Subcutaneous abdominal adipose tissue (tissue), 5 donors: ENCODE measurements around the gene MRPS7.
"Not testable (repeated sequence)": the region's sequence is repeated elsewhere in the genome, so short reads cannot be mapped to it uniquely, and the experiment has no call there.

Experiments
- H3K27ac ChIP-seq: one replicate; pipeline ENCODE4 v1.7.0; 2013; ENCODE audit warnings: low read depth, mild to moderate bottlenecking, inconsistent platforms, low read length, moderate library complexity
- H3K27me3 ChIP-seq, 5 donors: one replicate each; pipeline ENCODE4 v1.7.0; 2013; ENCODE audit warnings: low read length in 5 of 5, inconsistent platforms in 1 of 5; ENCODE audit not compliant: control insufficient read depth in 5 of 5, insufficient read depth in 4 of 5
- H3K36me3 ChIP-seq, 5 donors: one replicate each; pipeline ENCODE4 v1.7.0; 2013; ENCODE audit warnings: low read length in 5 of 5; ENCODE audit not compliant: control insufficient read depth in 5 of 5, insufficient read depth in 5 of 5
- H3K4me1 ChIP-seq, 5 donors: one replicate each; pipeline ENCODE4 v1.7.0; 2013; ENCODE audit warnings: low read length in 5 of 5, mild to moderate bottlenecking in 3 of 5, moderate library complexity in 1 of 5; ENCODE audit not compliant: control insufficient read depth in 5 of 5, insufficient read depth in 5 of 5
- H3K4me3 ChIP-seq, 5 donors: one replicate each; pipeline ENCODE4 v1.7.0; 2013; ENCODE audit warnings: low read length in 5 of 5, low read depth in 1 of 5
- H3K9ac ChIP-seq, 5 donors: one replicate each; pipeline ENCODE4 v1.7.0; 2013; ENCODE audit warnings: low read length in 5 of 5, mild to moderate bottlenecking in 4 of 5, moderate library complexity in 3 of 5
- H3K9me3 ChIP-seq, 5 donors: one replicate each; pipeline ENCODE4 v1.7.0; 2013; ENCODE audit warnings: low read length in 5 of 5; ENCODE audit not compliant: control insufficient read depth in 5 of 5
- donor health status: healthy.
- donor health status: healthy.
- donor health status: healthy.
- donor health status: healthy.
- donor health status: healthy.

Gene MRPS7

GRCh38 chr17:75287221-75287620 is 25.5 kb downstream of the MRPS7 start:
- H3K4me1 ChIP-seq: peaks cover 0 to 16% (median 16%) of the 10 kb centered on the region in 5 donors
- peaks cover 0 to 26% (median 12%) of the 10 kb centered on the region in 5 donors for H3K36me3 ChIP-seq
- no peak overlapping the region for H3K9ac ChIP-seq
- H3K27ac ChIP-seq: no peak overlapping the region
- no peak overlapping the region for H3K4me3 ChIP-seq
- no peaks in the 10 kb centered on the region for H3K9me3 ChIP-seq
- no peaks in the 10 kb centered on the region for H3K27me3 ChIP-seq

GRCh38 chr17:75288359-75288758 is 26.7 kb downstream of the MRPS7 start:
- H3K36me3 ChIP-seq: peaks cover 0 to 23% (median 12%) of the 10 kb centered on the region in 5 donors
- no peaks in the 10 kb centered on the region for H3K9me3 ChIP-seq
- H3K27me3 ChIP-seq: no peaks in the 10 kb centered on the region
- H3K4me1 ChIP-seq: peaks cover 0 to 16% (median 16%) of the 10 kb centered on the region in 5 donors
- H3K4me3 ChIP-seq: peak overlapping the region; percentile 67 to 95 (median 93)
- no peak overlapping the region for H3K27ac ChIP-seq
- peak overlapping the region in 1 of 5 donors; percentile 4 for H3K9ac ChIP-seq

GRCh38 chr17:75288770-75289114 is 27.1 kb downstream of the MRPS7 start:
- Histone ChIP-seq H3K27me3 (no peaks in the 10 kb centered on the region), H3K27ac (peak overlapping the region; percentile 96), H3K4me1 (peaks cover 0 to 16% (median 16%) of the 10 kb centered on the region in 5 donors), H3K4me3 (peak overlapping the region; percentile 67 to 95 (median 93)), H3K9me3 (no peaks in the 10 kb centered on the region), H3K36me3 (peaks cover 0 to 19% (median 12%) of the 10 kb centered on the region in 5 donors), H3K9ac (peak overlapping the region; percentile 52 to 92 (median 87))

DNA sequence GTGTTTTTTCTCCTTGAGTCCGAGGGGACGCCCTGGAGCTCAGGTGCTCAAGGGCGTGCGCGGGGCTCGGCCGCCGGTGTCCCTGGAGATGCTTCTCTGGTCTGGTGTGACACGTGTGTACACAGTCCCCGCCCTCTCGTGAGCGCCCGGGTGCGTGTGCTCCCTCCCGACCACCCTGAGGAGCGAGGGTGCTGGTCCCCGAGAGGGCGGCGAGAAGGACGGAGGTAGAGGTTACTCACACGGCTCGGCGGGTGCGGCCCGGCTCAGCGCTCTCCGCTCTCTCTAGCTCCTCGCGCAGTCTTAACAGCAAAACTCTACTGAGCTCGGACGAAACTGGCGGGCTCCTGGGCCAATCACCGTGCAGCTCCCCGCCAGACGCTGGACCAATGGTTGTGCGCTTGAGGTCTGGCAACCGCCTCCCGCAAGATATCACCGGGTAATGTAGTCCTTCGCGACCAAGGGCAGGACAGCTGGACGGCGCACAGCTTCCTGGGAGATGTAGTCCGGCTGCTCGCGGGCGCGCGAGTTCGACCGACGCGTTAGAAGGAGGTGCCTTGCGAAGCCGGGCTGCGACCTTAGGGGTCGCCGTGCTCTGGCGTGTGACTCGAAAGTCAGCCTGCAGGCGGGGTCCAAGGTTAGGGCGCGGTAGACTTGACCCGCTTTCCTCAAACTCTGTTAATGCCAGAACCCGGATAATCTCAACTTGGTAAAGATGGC is 27.6 kb downstream of the MRPS7 start, which contains the start of gene SLC25A19:
Gene SLC25A19, minus strand, starts transcription at position 319 of the 717 bp plus-strand sequence. CDS start 2,669 bp downstream, outside the sequence.
- peaks cover 0 to 16% (median 16%) of the 10 kb centered on the region in 5 donors for H3K4me1 ChIP-seq
- H3K36me3 ChIP-seq: peaks cover 0 to 19% (median 12%) of the 10 kb centered on the region in 5 donors
- H3K9ac ChIP-seq: peak within 1 kb of the TSS; percentile 75 to 94 (median 90)
- peak within 1 kb of the TSS; percentile 96 for H3K27ac ChIP-seq
- no peaks in the 10 kb centered on the region for H3K27me3 ChIP-seq
- H3K9me3 ChIP-seq: no peaks in the 10 kb centered on the region
- peak within 1 kb of the TSS; percentile 67 to 95 (median 93) for H3K4me3 ChIP-seq

GRCh38 chr17:75289832-75290337 is 28.2 kb downstream of the MRPS7 start:
- peaks cover 0 to 16% (median 16%) of the 10 kb centered on the region in 5 donors for H3K4me1 ChIP-seq
- peak overlapping the region; percentile 67 to 95 (median 93) for H3K4me3 ChIP-seq
- no peaks in the 10 kb centered on the region for H3K27me3 ChIP-seq
- peak overlapping the region; percentile 75 to 94 (median 81) for H3K9ac ChIP-seq
- no peaks in the 10 kb centered on the region for H3K9me3 ChIP-seq
- peak overlapping the region; percentile 96 for H3K27ac ChIP-seq
- H3K36me3 ChIP-seq: peaks cover 0 to 15% (median 12%) of the 10 kb centered on the region in 5 donors

DNA sequence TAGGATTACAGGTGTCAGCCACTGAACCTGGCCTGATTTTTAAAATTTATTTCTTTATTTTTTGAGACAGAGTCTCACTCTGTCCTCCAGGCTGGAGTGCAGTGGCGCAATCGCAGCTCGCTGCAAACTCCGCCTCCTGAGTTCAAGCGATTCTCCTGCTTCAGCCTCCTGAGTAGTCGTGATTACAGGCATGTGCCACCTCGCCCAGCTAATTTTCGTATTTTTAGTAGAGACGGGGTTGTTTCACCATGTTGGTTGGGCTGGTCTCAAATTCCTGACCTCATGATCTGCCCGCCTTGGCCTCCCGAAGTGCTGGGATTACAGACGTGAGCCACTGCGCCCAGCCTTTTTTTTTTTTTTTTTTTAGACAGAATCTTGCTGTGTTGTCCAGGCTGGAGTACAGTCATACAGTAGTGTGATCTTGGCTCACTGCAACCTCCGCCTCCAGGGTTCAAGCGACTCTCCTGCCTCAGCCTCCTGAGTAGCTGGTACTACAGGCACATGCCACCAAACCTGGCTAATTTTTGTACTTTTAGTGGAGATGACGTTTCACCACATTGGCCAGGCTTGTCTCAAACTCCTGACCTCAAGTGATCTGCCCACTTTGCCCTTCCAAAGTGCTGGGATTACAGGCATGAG is 31.2 kb downstream of the MRPS7 start:
- Histone ChIP-seq H3K4me1 (peaks cover 0 to 23% (median 16%) of the 10 kb centered on the region in 5 donors), H3K9ac (peak overlapping the region in 1 of 5 donors; percentile 21)
- not testable (repeated sequence) for H3K27me3 ChIP-seq, H3K4me3 ChIP-seq, H3K36me3 ChIP-seq, H3K9me3 ChIP-seq, H3K27ac ChIP-seq

DNA sequence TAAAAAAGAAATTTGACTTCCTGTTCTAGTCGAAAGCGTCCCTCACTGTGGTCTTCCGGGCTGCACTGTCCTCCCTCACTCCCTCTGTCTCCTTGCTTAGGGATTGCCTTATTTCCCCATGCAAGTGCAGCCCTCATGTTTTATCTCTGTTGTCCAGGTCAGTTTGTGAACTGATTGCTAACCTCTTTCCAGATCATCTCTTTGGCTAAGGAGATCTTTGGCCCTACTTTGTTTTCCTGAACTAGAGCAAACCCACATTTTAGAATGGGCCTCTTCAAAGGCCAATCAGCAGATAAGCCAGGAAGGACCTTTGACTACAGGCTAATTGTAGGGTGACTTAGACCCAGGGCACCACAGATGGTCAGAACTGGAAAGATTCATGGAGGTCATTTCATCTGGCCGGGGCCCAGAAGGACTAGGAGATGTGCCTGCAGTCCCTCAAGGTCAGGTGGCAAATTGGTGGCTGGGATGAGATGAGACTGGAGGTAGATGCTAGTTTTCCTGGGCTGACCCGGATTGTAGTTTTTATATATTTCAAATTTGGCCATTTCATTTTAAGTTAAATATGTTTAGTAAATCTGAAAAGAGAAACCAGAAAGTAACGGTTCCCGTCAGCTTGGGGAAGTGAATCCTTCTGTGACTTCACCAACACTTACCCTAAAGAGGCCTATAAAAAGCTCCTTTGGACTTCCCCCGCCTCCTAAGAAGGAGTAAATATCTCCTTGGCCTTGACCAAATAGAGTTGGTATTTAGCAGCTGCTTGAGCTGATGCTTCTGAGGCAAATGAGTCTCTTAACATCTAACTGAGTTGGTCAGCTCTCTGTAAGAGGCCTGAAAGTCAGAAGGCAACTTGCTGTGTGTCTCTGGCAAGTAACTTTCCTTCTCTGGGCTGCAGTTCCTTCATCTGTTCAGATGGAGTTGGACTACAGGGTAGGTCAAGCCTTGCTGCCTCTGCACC is 33.8 kb downstream of the MRPS7 start:
- Histone ChIP-seq H3K9ac (peak overlapping the region in 1 of 5 donors; percentile 45), H3K4me1 (peaks cover 0 to 8% (median under 1%) of the 10 kb centered on the region in 5 donors), H3K27me3 (no peaks in the 10 kb centered on the region), H3K36me3 (no peaks in the 10 kb centered on the region), H3K4me3 (no peak overlapping the region), H3K9me3 (no peaks in the 10 kb centered on the region), H3K27ac (no peak overlapping the region)

DNA sequence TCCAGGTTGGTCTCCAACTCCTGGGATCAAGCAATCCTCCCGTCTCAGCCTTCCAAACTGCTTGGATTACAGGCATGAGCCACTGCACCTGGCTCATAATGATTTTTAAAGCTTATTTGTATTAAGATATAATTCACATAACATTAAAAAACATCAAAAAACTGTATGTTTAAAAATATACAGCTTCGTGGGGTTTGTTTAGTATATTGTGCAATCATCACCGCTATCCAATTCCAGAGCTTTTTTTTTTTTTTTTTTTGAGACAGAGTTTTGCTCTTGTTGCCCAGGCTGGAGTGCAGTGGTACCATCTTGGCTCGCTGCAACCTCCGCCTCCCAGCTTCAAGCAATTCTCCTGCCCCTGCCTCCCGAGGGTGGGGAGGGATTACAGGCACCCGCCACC is 38.6 kb downstream of the MRPS7 start:
- Histone ChIP-seq H3K27me3 (no peaks in the 10 kb centered on the region), H3K9me3 (no peaks in the 10 kb centered on the region), H3K36me3 (no peaks in the 10 kb centered on the region), H3K4me3 (no peak overlapping the region), H3K4me1 (peaks cover 0 to 13% (median 3%) of the 10 kb centered on the region in 5 donors), H3K9ac (no peak overlapping the region), H3K27ac (no peak overlapping the region)

DNA sequence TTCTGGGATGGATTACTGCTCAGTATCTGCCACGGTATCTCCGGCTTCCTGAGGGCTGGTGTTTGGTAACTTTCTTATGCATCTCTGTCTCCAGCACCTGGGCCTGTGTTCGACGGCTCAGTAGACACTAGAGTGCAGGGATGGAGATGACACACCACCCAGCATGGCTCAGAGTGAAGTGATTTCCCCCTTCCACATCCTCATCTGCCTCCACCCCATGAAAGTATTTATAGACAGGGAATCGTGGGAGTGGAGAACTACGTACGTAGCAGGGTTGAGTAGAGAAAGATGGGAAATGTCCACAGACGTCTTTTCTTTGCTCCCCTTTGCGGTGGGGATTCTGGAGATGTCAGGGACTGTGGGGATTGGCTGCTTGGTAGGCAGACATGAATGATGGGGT is 39.4 kb downstream of the MRPS7 start:
- no peaks in the 10 kb centered on the region for H3K9me3 ChIP-seq
- H3K27ac ChIP-seq: no peak overlapping the region
- no peak overlapping the region for H3K9ac ChIP-seq
- H3K4me3 ChIP-seq: no peak overlapping the region
- H3K36me3 ChIP-seq: no peaks in the 10 kb centered on the region
- H3K27me3 ChIP-seq: no peaks in the 10 kb centered on the region
- peaks cover 0 to 10% (median 3%) of the 10 kb centered on the region in 5 donors for H3K4me1 ChIP-seq
